HCT116 (cell line): Measurements from ENCODE around the gene RHOU. TPM values are rescaled to one million over a fixed set of nuclear protein-coding genes. Genes with fewer than 3 reads are reported as not detected.

Source experiments
- ATAC-seq: fragments of 200-7000 bp; cut with Tn5 transposase; 2 replicates; pipeline ENCODE4 v1.9.1; 2020; ENCODE audit warnings: mild to moderate bottlenecking, moderate library complexity
- BruUV-seq: library from RNA; stranded (reverse); fragments of 400-500 nt; replicated peaks from 2 replicates; lab custom pipeline; 2021; lab: Mats Ljungman, UMichigan
- CTCF ChIA-PET: fragments of 300-600 bp; sonication (Branson Sonifier 250); formaldehyde crosslinking; loops from one replicate; lab custom pipeline; 2021; ENCODE audit warnings: antibody characterized with exemption; lab: Charles Lee
- POLR2A ChIA-PET: fragments of 300-600, 350-600 bp; sonication (Branson Sonifier 250); formaldehyde crosslinking; loops from one replicate; lab custom pipeline; 2021; ENCODE audit warnings: antibody characterized with exemption; lab: Charles Lee
- RAD21 ChIA-PET, 2 experiments: fragments of 300-600 bp; sonication (Branson Sonifier 250); formaldehyde crosslinking; loops; one replicate each; lab custom pipeline; 2023; ENCODE audit warnings: low total read pairs in 2 of 2; ENCODE audit not compliant: uncharacterized antibody in 2 of 2, unreplicated experiment in 2 of 2, low non-redundant PET in 1 of 2; lab: Charles Lee
- DNase-seq: peaks from one replicate; pipeline ENCODE4 v3.0.0-alpha.2; 2010; ENCODE audit warnings: low read depth, low spot score
- H2AFZ ChIP-seq: fragments of 200-600 bp; shearing (Covaris generic), sonication (generic); 2 replicates; pipeline ENCODE4 v1.6.1; 2017; ENCODE audit warnings: low read depth, mixed run types, mixed read lengths, antibody characterized with exemption, low read length; ENCODE audit not compliant: poor library complexity, severe bottlenecking
- H3K27ac ChIP-seq: 2 replicates; pipeline ENCODE4 v1.5.1; 2012; ENCODE audit warnings: low read depth, low read length
- H3K27me3 ChIP-seq: fragments of 200-600 bp; sonication (generic); 2 replicates; pipeline ENCODE4 v1.6.1; 2016; ENCODE audit warnings: mixed run types, low read length, mixed read lengths; ENCODE audit not compliant: insufficient read depth
- H3K36me3 ChIP-seq, 2 experiments: fragments of 200-500 bp in 1 of 2; fragments of 200-600 bp in 1 of 2; sonication (Bioruptor generic) in 1 of 2; sonication (generic) in 1 of 2; 2 replicates each; pipeline versions ENCODE4 v1.5.1 to v1.6.1; 2014 to 2016; ENCODE audit warnings: low read length in 2 of 2, inconsistent platforms in 1 of 2, mixed read lengths in 1 of 2, mixed run types in 1 of 2; ENCODE audit not compliant: insufficient read depth in 2 of 2, control insufficient read depth in 1 of 2
- H3K4me1 ChIP-seq, 2 experiments: fragments of 200-600 bp in 1 of 2; sonication (generic) in 1 of 2; 2 replicates each; pipeline versions ENCODE4 v1.5.1 to v1.6.1; 2012 to 2017; ENCODE audit warnings: low read length in 2 of 2, inconsistent platforms in 1 of 2, mild to moderate bottlenecking in 1 of 2, mixed read lengths in 1 of 2, mixed run types in 1 of 2, moderate library complexity in 1 of 2; ENCODE audit not compliant: insufficient read depth in 2 of 2, control insufficient read depth in 1 of 2
- H3K4me2 ChIP-seq: fragments of 200-600 bp; sonication (generic); 2 replicates; pipeline ENCODE4 v1.6.1; 2017; ENCODE audit warnings: mixed run types, low read length, mixed read lengths
- H3K4me3 ChIP-seq, 2 experiments: fragments of 200-600 bp in 1 of 2; sonication (generic) in 1 of 2; replicated peaks in 1 of 2; 2 replicates each; pipeline ENCODE4 v1.5.1; 2011 to 2016; ENCODE audit warnings: low read length in 2 of 2, control low read depth in 1 of 2, low read depth in 1 of 2, mild to moderate bottlenecking in 1 of 2, mixed read lengths in 1 of 2, mixed run types in 1 of 2
- H3K79me2 ChIP-seq: fragments of 200-600 bp; sonication (generic); 2 replicates; pipeline ENCODE4 v1.6.1; 2017; ENCODE audit warnings: mild to moderate bottlenecking, mixed run types, low read length, moderate library complexity, mixed read lengths; ENCODE audit not compliant: insufficient read depth
- H3K9ac ChIP-seq: fragments of 200-600 bp; sonication (generic); 2 replicates; pipeline ENCODE4 v1.6.1; 2016; ENCODE audit warnings: low read length, mixed read lengths
- H3K9me2 ChIP-seq: fragments of 200-600 bp; sonication (generic), shearing (Covaris generic); 2 replicates; pipeline ENCODE4 v1.6.1; 2017; ENCODE audit warnings: mixed run types, mild to moderate bottlenecking, moderate library complexity; ENCODE audit not compliant: insufficient read depth
- H3K9me3 ChIP-seq, 2 experiments: fragments of 200-500 bp in 1 of 2; fragments of 200-600 bp in 1 of 2; sonication (Bioruptor generic) in 1 of 2; sonication (generic) in 1 of 2; 2 replicates each; pipeline ENCODE4 v1.6.1; 2014 to 2017; ENCODE audit warnings: low read length in 2 of 2, mixed read lengths in 2 of 2, inconsistent platforms in 1 of 2, low read depth in 1 of 2, mild to moderate bottlenecking in 1 of 2, mixed run types in 1 of 2, moderate library complexity in 1 of 2; ENCODE audit not compliant: control insufficient read depth in 1 of 2, insufficient read depth in 1 of 2
- H4K20me1 ChIP-seq: fragments of 200-600 bp; sonication (generic), shearing (Covaris generic); 2 replicates; pipeline ENCODE4 v1.6.1; 2017; ENCODE audit warnings: mixed run types, mild to moderate bottlenecking, moderate library complexity; ENCODE audit not compliant: insufficient read depth
- CBX3 ChIP-seq: IDR thresholded peaks from 2 replicates; pipeline ENCODE4 v1.6.1; 2012; ENCODE audit warnings: low read depth
- CEBPB ChIP-seq: IDR thresholded peaks from 2 replicates; pipeline ENCODE4 v1.6.1; 2012; ENCODE audit warnings: low read depth
- EGR1 ChIP-seq: IDR thresholded peaks from 2 replicates; pipeline ENCODE4 v1.6.1; 2012; ENCODE audit warnings: low read depth
- POLR2A ChIP-seq: IDR thresholded peaks from 2 replicates; pipeline ENCODE4 v1.7.0; 2011; ENCODE audit warnings: borderline replicate concordance; ENCODE audit not compliant: insufficient read depth, insufficient read length; ENCODE audit errors: extremely low read depth
- POLR2AphosphoS5 ChIP-seq: IDR thresholded peaks from 2 replicates; pipeline ENCODE4 v1.6.1; 2011; ENCODE audit warnings: mild to moderate bottlenecking, low read depth, low read length, moderate library complexity
- SIN3A ChIP-seq: IDR thresholded peaks from 2 replicates; pipeline ENCODE4 v1.6.1; 2012; ENCODE audit warnings: low read depth
- SP1 ChIP-seq: IDR thresholded peaks from 2 replicates; pipeline ENCODE4 v1.6.1; 2012; ENCODE audit warnings: low read depth
- SRF ChIP-seq: IDR thresholded peaks from 2 replicates; pipeline ENCODE4 v1.6.1; 2012; ENCODE audit warnings: low read depth
- TCF7L2 ChIP-seq: IDR thresholded peaks from 2 replicates; pipeline ENCODE4 v1.7.0; 2011; ENCODE audit warnings: borderline replicate concordance, inconsistent platforms; ENCODE audit not compliant: insufficient read depth, insufficient read length; ENCODE audit errors: extremely low read depth
- YY1 ChIP-seq: IDR thresholded peaks from 2 replicates; pipeline ENCODE4 v1.6.1; 2011; ENCODE audit warnings: low read length, low read depth, moderate library complexity, mild to moderate bottlenecking; ENCODE audit not compliant: insufficient replicate concordance; ENCODE audit errors: extremely low read depth
- ZNF274 ChIP-seq: fragments of 200-500 bp; sonication (Bioruptor generic); IDR thresholded peaks from 2 replicates; pipeline ENCODE4 v1.6.1; 2014; ENCODE audit warnings: mild to moderate bottlenecking, low read depth, low read length, inconsistent platforms
- intact Hi-C: fragments of 100-400 bp; cut with micrococcal nuclease; formaldehyde crosslinking; loops from 2 replicates; pipeline ENCODE4 v1.10.0; 2022
- total RNA-seq: library from RNA; stranded (reverse); gene quantifications from one replicate; pipeline ENCODE4 v1.2.1, GENCODE V29; 2021; ENCODE audit not compliant: unreplicated experiment
- TF ChIP-seq, protein P1 (sequence below), 3 experiments: fragments of 200-600 bp in 1 of 3; sonication (generic) in 1 of 3; IDR thresholded peaks in 2 of 3; conservative IDR thresholded peaks in 1 of 3; 2 replicates each; pipeline ENCODE4 v1.5.1; 2012 to 2017; ENCODE audit warnings: low read depth in 2 of 3, low read length in 2 of 3, antibody characterized with exemption in 1 of 3, borderline replicate concordance in 1 of 3, control low read depth in 1 of 3, mild to moderate bottlenecking in 1 of 3, mixed read lengths in 1 of 3, mixed run types in 1 of 3, moderate library complexity in 1 of 3; ENCODE audit not compliant: insufficient read depth in 1 of 3
- TF ChIP-seq, protein P2 (sequence below): IDR thresholded peaks from 2 replicates; pipeline ENCODE4 v1.6.1; 2012
- TF ChIP-seq, protein P3 (sequence below): IDR thresholded peaks from 2 replicates; pipeline ENCODE4 v1.6.1; 2012
- TF ChIP-seq, protein P4 (sequence below): IDR thresholded peaks from 2 replicates; pipeline ENCODE4 v1.6.1; 2011; ENCODE audit warnings: mild to moderate bottlenecking, low read length, moderate library complexity; ENCODE audit not compliant: insufficient replicate concordance; ENCODE audit errors: extremely low read depth

The RHOU gene
- total RNA-seq, 1 experiment from 2014 or later = 4.0 TPM

DNA sequence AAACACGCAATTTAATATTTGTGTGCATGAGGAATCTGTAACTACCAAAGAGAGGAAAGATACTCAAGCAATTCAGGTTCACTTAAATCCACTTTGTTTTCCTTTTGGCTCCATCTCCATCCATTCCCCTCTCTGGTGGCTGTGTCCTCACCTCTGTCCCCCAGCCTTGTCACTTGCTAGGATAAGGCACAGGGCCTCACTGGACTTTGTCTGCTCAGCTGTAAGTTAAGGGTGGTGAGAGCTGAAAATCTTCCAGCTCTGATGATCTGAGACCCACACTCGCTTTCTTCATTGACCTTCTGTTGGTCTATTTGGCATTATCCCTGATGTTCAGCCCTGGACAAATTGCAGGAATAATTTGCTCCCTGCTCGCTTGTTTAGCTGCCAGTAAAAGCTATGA, 56.5 kb downstream of the RHOU start (continued):
- no peak for TF ChIP-seq ZNF274
- no peak for TF ChIP-seq POLR2A
- TF ChIP-seq, protein P1, sequence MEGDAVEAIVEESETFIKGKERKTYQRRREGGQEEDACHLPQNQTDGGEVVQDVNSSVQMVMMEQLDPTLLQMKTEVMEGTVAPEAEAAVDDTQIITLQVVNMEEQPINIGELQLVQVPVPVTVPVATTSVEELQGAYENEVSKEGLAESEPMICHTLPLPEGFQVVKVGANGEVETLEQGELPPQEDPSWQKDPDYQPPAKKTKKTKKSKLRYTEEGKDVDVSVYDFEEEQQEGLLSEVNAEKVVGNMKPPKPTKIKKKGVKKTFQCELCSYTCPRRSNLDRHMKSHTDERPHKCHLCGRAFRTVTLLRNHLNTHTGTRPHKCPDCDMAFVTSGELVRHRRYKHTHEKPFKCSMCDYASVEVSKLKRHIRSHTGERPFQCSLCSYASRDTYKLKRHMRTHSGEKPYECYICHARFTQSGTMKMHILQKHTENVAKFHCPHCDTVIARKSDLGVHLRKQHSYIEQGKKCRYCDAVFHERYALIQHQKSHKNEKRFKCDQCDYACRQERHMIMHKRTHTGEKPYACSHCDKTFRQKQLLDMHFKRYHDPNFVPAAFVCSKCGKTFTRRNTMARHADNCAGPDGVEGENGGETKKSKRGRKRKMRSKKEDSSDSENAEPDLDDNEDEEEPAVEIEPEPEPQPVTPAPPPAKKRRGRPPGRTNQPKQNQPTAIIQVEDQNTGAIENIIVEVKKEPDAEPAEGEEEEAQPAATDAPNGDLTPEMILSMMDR (IDR thresholded peaks at IDR 0.05 in 2 of 3, conservative IDR thresholded peaks at IDR 0.05 in 1 of 3; ENCODE audit: borderline replicate concordance in 1 of 3, insufficient read depth in 1 of 3, low read depth in 2 of 3, low read length in 2 of 3) = no peak
- no peak for TF ChIP-seq YY1

DNA sequence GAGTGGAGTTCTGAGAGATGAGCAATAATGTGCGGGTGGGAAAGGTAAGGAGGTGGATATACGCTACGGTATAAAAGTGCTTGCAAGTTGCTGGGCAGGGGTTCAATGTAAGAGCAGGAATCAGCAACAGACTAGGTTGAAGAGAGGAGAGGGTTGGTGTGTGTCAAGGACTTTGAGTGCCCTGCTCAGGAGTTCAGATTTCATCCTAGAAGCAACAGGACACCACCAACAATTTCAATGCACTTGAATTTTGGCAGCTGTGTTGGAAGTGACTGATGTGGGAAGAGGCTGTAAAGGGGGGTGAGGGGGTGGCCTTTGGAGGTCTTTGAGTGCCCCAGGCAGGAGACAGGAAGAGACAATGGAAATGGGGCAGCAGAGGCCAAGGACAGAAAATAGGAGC, 57.3 kb downstream of the RHOU start:
- Histone ChIP-seq H3K27me3 (no peaks in the 10 kb centered on the region), H3K4me2 (no peak overlapping the region), H3K36me3 (no peaks in the 10 kb centered on the region), H3K9me2 (no peaks in the 10 kb centered on the region), H3K79me2 (no peaks in the 10 kb centered on the region), H3K4me3 (no peak overlapping the region), H2AFZ (no peak overlapping the region), H3K9ac (no peak overlapping the region), H3K4me1 (no peaks in the 10 kb centered on the region; a peak in 1 of 4 replicates), H3K9me3 (no peaks in the 10 kb centered on the region), H3K27ac (no peak overlapping the region), H4K20me1 (no peaks in the 10 kb centered on the region)
- no peak for ATAC-seq
- ChIA-PET RAD21 (no interaction called here), POLR2A (no interaction called here), CTCF (no interaction called here)
- intact Hi-C loops = no loop called here
- BruUV-seq = no TSS peak
- DNase-seq = no peak
- TF ChIP-seq ZNF274 = no peak
- TF ChIP-seq CBX3 = no peak
- TF ChIP-seq, protein P2, sequence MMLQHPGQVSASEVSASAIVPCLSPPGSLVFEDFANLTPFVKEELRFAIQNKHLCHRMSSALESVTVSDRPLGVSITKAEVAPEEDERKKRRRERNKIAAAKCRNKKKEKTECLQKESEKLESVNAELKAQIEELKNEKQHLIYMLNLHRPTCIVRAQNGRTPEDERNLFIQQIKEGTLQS = no peak
- TF ChIP-seq, protein P3, sequence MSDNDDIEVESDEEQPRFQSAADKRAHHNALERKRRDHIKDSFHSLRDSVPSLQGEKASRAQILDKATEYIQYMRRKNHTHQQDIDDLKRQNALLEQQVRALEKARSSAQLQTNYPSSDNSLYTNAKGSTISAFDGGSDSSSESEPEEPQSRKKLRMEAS = no peak
- no peak for TF ChIP-seq TCF7L2
- TF ChIP-seq POLR2AphosphoS5 = no peak
- no peak for TF ChIP-seq CEBPB
- no peak for TF ChIP-seq SRF
- TF ChIP-seq SIN3A = no peak
- TF ChIP-seq, protein P1 (IDR thresholded peaks at IDR 0.05 in 2 of 3, conservative IDR thresholded peaks at IDR 0.05 in 1 of 3; ENCODE audit: borderline replicate concordance in 1 of 3, insufficient read depth in 1 of 3, low read depth in 2 of 3, low read length in 2 of 3) = no peak
- TF ChIP-seq, protein P4, sequence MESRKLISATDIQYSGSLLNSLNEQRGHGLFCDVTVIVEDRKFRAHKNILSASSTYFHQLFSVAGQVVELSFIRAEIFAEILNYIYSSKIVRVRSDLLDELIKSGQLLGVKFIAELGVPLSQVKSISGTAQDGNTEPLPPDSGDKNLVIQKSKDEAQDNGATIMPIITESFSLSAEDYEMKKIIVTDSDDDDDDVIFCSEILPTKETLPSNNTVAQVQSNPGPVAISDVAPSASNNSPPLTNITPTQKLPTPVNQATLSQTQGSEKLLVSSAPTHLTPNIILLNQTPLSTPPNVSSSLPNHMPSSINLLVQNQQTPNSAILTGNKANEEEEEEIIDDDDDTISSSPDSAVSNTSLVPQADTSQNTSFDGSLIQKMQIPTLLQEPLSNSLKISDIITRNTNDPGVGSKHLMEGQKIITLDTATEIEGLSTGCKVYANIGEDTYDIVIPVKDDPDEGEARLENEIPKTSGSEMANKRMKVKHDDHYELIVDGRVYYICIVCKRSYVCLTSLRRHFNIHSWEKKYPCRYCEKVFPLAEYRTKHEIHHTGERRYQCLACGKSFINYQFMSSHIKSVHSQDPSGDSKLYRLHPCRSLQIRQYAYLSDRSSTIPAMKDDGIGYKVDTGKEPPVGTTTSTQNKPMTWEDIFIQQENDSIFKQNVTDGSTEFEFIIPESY = no peak
- no peak for TF ChIP-seq SP1
- no peak for TF ChIP-seq EGR1
